ENCODE measurements around the gene OSBPL7.

The OSBPL7 gene

DNA sequence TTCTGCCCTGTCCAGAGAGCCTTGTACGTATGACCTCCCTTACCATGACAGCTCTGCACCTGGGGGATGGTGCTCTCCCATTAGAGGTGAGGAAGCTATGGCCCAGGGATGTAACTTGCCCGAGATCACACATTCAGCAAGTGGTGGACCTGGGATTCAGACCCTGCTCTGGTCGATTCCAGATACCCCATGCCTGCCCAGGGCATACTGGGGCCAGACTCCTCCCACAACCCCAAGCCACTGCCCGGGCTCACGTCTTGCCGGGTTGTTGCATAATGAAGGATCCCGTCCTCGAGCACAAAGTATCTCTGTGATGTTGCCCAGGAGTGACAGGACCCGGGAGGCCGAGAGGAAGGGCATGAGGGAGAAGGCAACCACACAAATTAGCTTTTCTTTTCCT is 2.1 kb downstream of the OSBPL7 start:
- Histone ChIP-seq H3K9me3 (ENCODE audit: low read length) (no peaks in the 10 kb centered on the region), H3K36me3 (ENCODE audit: insufficient read depth, low read length) (peaks cover 32% of the 10 kb centered on the region), H3K27me3 (ENCODE audit: control insufficient read depth in 1 of 2, insufficient read depth in 2 of 2, low read length in 2 of 2) (no peaks in the 10 kb centered on the region), H3K27ac (ENCODE audit: low read depth, low read length) (no peak overlapping the region), H3K4me3 (ENCODE audit: low read depth in 1 of 2, low read length in 2 of 2) (no peak overlapping the region), H3K4me1 (ENCODE audit: insufficient read depth, low read length) (peaks cover 16% of the 10 kb centered on the region), H3K9ac (ENCODE audit: low read length) (no peak overlapping the region)

DNA sequence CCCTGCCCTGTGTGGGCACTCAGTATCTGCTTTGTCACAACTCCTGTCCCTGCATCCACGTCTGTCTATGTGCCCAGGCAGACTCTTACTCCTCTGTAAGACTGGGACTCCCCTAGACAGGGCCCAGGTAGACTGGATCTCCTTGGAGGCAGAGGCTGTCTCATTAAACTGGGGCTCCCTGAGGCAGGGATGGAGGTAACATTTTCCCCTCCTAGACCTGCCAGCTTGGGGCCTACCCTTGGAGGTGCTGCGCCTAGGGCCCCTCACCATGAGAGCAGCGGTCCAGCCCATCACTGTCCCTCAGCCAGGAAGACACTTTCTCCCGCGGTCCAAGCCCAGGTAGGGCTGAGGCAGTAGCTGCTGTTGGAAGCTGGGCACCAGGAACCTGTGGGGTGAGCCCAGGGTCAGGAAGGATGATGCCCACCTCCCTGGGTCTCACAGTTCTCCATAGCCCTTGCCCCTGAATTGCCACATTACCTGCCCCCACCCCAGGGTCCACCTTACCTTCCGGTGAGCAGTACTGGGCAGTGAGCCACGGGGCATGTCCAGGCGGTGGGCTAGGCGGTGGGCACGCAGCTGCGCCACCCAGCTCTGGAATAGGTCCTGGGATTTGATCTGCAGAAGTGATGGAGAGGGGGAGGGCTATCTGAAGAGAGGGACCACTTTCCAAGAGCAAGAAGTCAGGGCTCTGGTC is 3.4 kb downstream of the OSBPL7 start:
- Histone ChIP-seq H3K4me1 (ENCODE audit: insufficient read depth, low read length) (peaks cover 16% of the 10 kb centered on the region), H3K27me3 (ENCODE audit: control insufficient read depth in 1 of 2, insufficient read depth in 2 of 2, low read length in 2 of 2) (no peaks in the 10 kb centered on the region), H3K36me3 (ENCODE audit: insufficient read depth, low read length) (peaks cover 21% of the 10 kb centered on the region), H3K9ac (ENCODE audit: low read length) (no peak overlapping the region), H3K4me3 (ENCODE audit: low read depth in 1 of 2, low read length in 2 of 2) (no peak overlapping the region), H3K27ac (ENCODE audit: low read depth, low read length) (no peak overlapping the region), H3K9me3 (ENCODE audit: low read length) (no peaks in the 10 kb centered on the region)

DNA sequence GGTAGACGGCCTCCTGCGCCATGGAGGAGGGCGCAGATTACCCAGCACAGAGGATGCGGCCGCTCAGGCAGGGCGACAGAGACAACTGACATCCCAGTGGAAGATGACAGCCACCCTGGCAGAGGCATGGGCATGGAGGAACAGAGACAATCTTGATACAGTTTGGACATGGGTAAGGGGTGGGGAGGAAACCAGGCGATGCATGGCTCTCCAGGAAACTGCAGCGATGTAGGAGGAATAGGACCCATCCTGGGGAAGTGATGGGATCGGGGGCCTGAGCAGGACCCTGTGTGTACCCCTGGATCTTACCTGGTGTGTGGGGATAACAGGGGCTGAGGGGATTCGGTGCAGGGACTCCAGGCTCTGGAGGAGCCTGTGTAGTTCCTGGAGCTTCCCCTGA is 4.6 kb downstream of the OSBPL7 start:
- Histone ChIP-seq H3K36me3 (ENCODE audit: insufficient read depth, low read length) (peaks cover 16% of the 10 kb centered on the region), H3K4me3 (ENCODE audit: low read depth in 1 of 2, low read length in 2 of 2) (no peak overlapping the region), H3K27me3 (ENCODE audit: control insufficient read depth in 1 of 2, insufficient read depth in 2 of 2, low read length in 2 of 2) (no peaks in the 10 kb centered on the region), H3K9me3 (ENCODE audit: low read length) (no peaks in the 10 kb centered on the region), H3K4me1 (ENCODE audit: insufficient read depth, low read length) (peaks cover 14% of the 10 kb centered on the region), H3K27ac (ENCODE audit: low read depth, low read length) (no peak overlapping the region), H3K9ac (ENCODE audit: low read length) (no peak overlapping the region)

DNA sequence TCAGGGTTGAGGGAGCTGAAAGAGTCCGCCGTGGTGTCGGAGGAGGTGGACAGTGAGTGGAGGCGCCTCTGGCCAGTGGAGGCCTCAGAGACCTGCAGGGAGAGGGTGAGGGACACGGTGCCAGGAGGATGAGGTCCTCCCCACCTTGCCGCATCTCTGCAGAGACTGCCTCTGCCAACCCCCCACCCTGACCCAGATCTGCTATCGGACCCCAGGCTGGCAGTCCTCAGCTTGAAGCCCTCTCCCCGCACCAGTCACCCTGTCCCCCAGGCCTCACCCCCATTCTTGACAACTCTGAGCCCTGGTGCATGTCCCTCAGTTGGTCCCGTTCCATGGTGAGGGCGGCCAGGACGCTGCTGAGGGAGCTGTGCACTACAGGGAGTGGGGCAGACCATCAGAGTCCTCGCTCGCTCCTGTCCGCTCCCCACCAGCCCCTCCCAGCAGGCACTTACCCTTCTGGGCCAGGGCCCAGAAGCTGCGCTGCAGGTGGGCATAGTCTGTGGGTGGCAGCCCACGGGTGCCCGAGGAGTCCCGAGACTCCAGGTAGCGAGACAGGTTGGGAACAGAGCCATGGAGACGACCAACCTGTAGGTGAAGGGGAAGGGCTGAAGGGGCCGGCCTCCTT is 5.4 kb downstream of the OSBPL7 start:
- Histone ChIP-seq H3K9ac (ENCODE audit: low read length) (no peak overlapping the region), H3K4me1 (ENCODE audit: insufficient read depth, low read length) (peaks cover 11% of the 10 kb centered on the region), H3K27me3 (ENCODE audit: control insufficient read depth in 1 of 2, insufficient read depth in 2 of 2, low read length in 2 of 2) (no peaks in the 10 kb centered on the region), H3K36me3 (ENCODE audit: insufficient read depth, low read length) (peaks cover 17% of the 10 kb centered on the region), H3K27ac (ENCODE audit: low read depth, low read length) (no peak overlapping the region), H3K9me3 (ENCODE audit: low read length) (no peaks in the 10 kb centered on the region), H3K4me3 (ENCODE audit: low read depth in 1 of 2, low read length in 2 of 2) (no peak overlapping the region)

DNA sequence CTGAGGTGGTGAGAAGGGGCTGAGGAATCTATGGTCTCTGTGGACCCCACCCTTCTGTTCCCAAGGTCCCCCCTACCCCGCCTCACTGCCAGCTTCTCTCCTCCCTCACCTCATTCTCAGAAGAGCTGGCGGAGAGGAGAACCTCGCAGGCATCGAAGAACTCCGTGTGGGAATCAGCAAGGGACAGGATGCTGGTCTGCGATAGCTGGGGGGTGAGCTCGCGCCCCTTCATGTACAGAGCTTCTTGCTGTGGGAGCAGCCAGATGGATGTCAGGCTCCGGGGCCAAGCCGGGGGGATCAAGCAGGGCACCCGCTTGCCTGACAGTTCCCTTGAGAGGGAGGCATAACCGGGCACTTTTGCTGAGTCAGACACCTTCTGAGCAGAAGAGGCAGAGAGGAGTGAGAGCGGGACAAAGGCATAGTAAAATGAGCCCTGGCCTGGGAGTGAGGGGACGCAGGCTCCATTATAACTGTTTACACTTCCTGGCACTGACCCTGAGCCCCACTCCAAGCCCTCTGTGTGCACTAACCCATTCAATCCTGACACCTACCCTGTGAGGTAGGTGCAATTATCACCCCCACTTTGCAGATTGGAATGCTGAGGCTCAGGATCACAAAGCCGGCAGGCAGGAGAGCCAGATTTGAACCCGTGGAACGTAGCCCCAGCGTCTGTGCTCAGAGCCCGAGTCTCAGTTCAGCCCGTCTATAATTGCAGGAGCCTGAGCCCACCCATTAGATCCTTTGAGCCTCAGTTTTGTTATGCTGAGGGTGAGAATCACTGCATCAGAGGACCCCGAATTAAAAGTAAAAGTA is 6.3 kb downstream of the OSBPL7 start:
- H3K36me3 ChIP-seq (ENCODE audit: insufficient read depth, low read length) = peaks cover 26% of the 10 kb centered on the region
- H3K4me3 ChIP-seq (ENCODE audit: low read depth in 1 of 2, low read length in 2 of 2) = no peak overlapping the region
- H3K9me3 ChIP-seq (ENCODE audit: low read length) = no peaks in the 10 kb centered on the region
- H3K27ac ChIP-seq (ENCODE audit: low read depth, low read length) = no peak overlapping the region
- H3K27me3 ChIP-seq (ENCODE audit: control insufficient read depth in 1 of 2, insufficient read depth in 2 of 2, low read length in 2 of 2) = no peaks in the 10 kb centered on the region
- peaks cover 2% of the 10 kb centered on the region for H3K4me1 ChIP-seq (ENCODE audit: insufficient read depth, low read length)
- H3K9ac ChIP-seq (ENCODE audit: low read length) = no peak overlapping the region

DNA sequence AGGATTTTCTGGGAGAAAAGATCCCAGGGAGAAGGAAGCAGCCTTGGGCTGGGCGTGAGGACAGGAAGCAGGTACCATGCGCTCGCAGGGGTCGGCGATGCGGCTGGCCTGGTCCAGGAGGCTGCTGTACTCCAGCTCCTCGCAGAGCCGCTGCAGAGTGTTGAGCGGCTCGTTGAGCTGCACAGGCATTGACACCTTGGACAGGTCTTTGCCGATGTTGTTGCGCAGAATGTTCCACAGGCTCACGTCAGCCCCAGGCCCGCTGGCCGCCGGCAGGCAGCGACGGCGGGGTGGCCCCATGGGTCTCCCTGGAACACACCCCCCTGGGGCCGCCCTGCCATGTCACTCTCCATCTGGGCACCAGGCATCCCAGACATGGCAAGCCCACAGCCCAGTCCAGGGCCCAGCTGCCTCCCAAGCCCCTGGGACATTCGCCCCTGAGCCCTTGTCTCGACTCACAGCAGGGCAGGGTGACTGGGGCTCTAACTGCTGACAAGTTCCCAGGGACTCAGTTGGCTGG is 8.0 kb downstream of the OSBPL7 start:
- Histone ChIP-seq H3K27me3 (ENCODE audit: control insufficient read depth in 1 of 2, insufficient read depth in 2 of 2, low read length in 2 of 2) (no peaks in the 10 kb centered on the region), H3K27ac (ENCODE audit: low read depth, low read length) (no peak overlapping the region), H3K9ac (ENCODE audit: low read length) (no peak overlapping the region), H3K4me1 (ENCODE audit: insufficient read depth, low read length) (no peaks in the 10 kb centered on the region), H3K9me3 (ENCODE audit: low read length) (no peaks in the 10 kb centered on the region), H3K4me3 (ENCODE audit: low read depth in 1 of 2, low read length in 2 of 2) (no peak overlapping the region), H3K36me3 (ENCODE audit: insufficient read depth, low read length) (peaks cover 32% of the 10 kb centered on the region)

DNA sequence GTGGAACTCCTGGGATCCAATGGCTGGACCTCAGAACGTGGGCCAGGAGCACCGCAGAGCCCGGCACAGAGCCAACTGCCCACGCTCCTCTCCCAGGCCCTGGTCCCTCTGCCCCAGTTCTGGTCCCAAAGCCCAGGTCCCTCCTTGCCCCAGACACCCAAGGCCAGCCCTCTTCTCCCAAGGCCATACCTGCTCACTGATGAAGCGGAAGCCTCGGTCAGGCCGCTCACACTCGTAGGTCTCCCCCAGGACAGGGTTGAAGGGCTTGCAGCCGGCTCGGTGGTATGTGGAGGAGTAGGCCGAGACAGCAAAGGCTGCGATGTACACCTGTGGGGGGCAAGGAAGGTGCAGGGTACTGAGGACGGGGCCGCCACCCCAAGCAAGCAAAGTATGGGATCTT is 8.5 kb downstream of the OSBPL7 start:
- no peak overlapping the region for H3K27ac ChIP-seq (ENCODE audit: low read depth, low read length)
- H3K9me3 ChIP-seq (ENCODE audit: low read length) = no peaks in the 10 kb centered on the region
- no peaks in the 10 kb centered on the region for H3K4me1 ChIP-seq (ENCODE audit: insufficient read depth, low read length)
- no peak overlapping the region for H3K4me3 ChIP-seq (ENCODE audit: low read depth in 1 of 2, low read length in 2 of 2)
- peaks cover 36% of the 10 kb centered on the region for H3K36me3 ChIP-seq (ENCODE audit: insufficient read depth, low read length)
- H3K27me3 ChIP-seq (ENCODE audit: control insufficient read depth in 1 of 2, insufficient read depth in 2 of 2, low read length in 2 of 2) = no peaks in the 10 kb centered on the region
- H3K9ac ChIP-seq (ENCODE audit: low read length) = no peak overlapping the region

DNA sequence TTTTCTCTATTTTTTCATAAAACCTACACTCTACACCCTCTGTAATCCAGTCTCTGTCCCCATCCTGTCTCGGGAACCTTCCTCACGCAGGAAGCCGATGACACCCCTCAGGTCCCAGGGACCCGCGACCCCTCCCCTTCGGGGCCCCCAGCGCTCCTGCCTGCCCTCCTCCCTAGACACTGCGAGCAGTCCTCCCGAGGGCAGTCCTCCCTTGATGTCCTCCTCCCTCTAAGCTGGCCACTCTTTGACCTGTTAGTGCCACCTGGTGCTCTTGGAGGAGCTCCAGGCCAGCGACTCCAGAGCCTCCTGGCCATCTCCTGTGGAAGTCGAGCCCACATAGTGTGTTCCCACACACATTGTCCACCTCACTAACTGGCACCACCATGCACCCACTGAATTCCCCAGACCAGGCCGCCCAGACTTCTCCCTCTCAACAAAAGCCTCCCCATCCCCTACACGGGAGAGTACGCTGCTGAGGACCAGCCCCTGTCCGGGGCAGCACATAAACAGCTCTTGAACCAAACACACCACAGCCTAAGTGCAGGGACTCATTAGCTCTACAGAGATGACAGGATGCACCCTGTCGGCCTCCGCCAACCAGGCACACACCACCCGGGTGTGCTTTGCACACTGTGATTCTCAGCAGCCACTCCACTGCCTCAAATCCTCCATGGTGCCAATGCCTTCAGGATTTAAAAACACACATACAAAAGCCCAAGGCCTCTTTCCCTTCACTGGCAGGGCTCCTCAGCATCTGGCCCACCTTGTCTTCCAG is 9.3 kb downstream of the OSBPL7 start:
- Histone ChIP-seq H3K9me3 (ENCODE audit: low read length) (no peaks in the 10 kb centered on the region), H3K4me1 (ENCODE audit: insufficient read depth, low read length) (no peaks in the 10 kb centered on the region), H3K4me3 (ENCODE audit: low read depth in 1 of 2, low read length in 2 of 2) (no peak overlapping the region), H3K36me3 (ENCODE audit: insufficient read depth, low read length) (peaks cover 42% of the 10 kb centered on the region), H3K27ac (ENCODE audit: low read depth, low read length) (no peak overlapping the region), H3K27me3 (ENCODE audit: control insufficient read depth in 1 of 2, insufficient read depth in 2 of 2, low read length in 2 of 2) (no peaks in the 10 kb centered on the region), H3K9ac (ENCODE audit: low read length) (no peak overlapping the region)

DNA sequence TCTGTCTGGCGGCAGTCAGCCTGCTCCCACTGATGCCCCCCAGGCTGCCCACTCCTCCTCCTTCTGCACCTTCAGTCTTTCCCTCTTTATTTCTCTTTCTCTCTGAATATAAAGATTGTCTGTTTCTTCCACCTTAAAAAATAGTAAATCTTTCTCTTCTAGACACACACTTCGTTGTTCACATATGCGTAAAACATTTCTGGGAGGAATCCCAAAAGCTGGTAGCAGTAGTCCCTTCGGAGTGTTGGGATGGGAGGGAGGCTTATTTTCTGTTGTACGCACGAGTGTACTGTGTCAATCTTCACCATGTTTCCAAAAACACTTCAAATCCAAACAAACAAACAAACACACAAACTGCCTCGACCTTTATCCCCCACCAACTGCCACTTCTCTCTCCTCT is 9.9 kb downstream of the OSBPL7 start:
- Histone ChIP-seq H3K36me3 (ENCODE audit: insufficient read depth, low read length) (peaks cover 38% of the 10 kb centered on the region), H3K9ac (ENCODE audit: low read length) (no peak overlapping the region), H3K4me1 (ENCODE audit: insufficient read depth, low read length) (no peaks in the 10 kb centered on the region), H3K9me3 (ENCODE audit: low read length) (no peaks in the 10 kb centered on the region), H3K27ac (ENCODE audit: low read depth, low read length) (no peak overlapping the region), H3K27me3 (ENCODE audit: control insufficient read depth in 1 of 2, insufficient read depth in 2 of 2, low read length in 2 of 2) (no peaks in the 10 kb centered on the region), H3K4me3 (ENCODE audit: low read depth in 1 of 2, low read length in 2 of 2) (no peak overlapping the region)

DNA sequence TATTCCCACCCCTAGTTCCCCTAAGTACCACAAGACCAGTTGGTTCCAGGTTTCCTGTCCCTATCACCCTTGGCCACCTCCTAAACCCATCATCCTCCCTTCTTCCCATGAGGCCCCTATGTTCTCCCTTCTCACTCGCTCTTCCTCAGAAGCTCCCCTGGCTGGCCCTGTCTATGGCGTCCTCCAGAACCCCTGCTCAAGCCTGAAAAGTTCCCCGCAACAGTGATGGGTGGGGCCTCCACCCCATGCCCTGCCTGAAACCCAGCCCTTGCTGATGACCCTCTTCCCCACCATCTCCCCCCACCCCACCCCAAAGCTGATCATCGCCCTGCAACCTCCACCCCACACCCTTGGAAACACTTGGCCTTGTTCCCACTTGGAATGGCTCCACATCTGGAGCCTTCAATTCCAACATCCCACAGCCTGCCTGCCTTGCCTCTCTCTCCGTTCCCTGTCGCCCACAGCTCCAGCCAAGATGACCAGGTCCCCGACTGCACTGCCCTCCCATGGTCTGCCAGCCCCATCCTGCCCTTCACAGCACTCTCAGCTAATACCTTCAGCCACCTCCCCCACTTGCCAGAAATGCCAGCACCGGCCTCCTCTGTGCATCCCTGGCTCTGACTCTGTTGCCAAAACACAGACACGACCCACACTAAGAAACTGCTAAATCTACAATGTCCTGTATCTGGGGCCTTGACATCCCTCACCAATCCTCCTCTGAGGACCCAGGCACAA is 10.5 kb downstream of the OSBPL7 start:
- Histone ChIP-seq H3K4me1 (ENCODE audit: insufficient read depth, low read length) (no peaks in the 10 kb centered on the region), H3K27me3 (ENCODE audit: control insufficient read depth in 1 of 2, insufficient read depth in 2 of 2, low read length in 2 of 2) (no peaks in the 10 kb centered on the region), H3K9me3 (ENCODE audit: low read length) (no peaks in the 10 kb centered on the region), H3K36me3 (ENCODE audit: insufficient read depth, low read length) (peaks cover 34% of the 10 kb centered on the region), H3K4me3 (ENCODE audit: low read depth in 1 of 2, low read length in 2 of 2) (no peak overlapping the region), H3K27ac (ENCODE audit: low read depth, low read length) (no peak overlapping the region), H3K9ac (ENCODE audit: low read length) (no peak overlapping the region)
